ENCODE measurements around the gene FOXP1.

GRCh38 chr3:71543371-71544016, 40.0 kb downstream of the FOXP1 start:
- TF ChIP-seq CTCF (IDR thresholded peaks at IDR 0.05 in 4 of 5, conservative IDR thresholded peaks at IDR 0.05 in 1 of 5) (no peak), POLR2A (IDR thresholded peaks at IDR 0.05) (no peak)
